ENCODE measurements around the gene PRG3. TPM values are rescaled to one million over a fixed set of nuclear protein-coding genes. Genes with fewer than 3 reads are reported as not detected.

PRG3 gene
- total and polyA plus RNA-seq, 2 donors (not counting 3 experiments of a cell fraction or from before 2014, with no cell fraction given): not detected

- intact Hi-C loops (cut with micrococcal nuclease): no loop called here
- no peaks in the 10 kb centered on the region for H3K4me1 ChIP-seq (ENCODE audit: control insufficient read depth, extremely low read depth, insufficient read depth, low read length)
- ChIA-PET POLR2A (no interaction called here), CTCF (interaction anchor here (0.8 kb wide), 1 partner anchor 10 kb away, joined by 4 read pairs; no protein-coding TSS in a partner anchor)
- no peak for TF ChIP-seq POLR2AphosphoS5 (IDR thresholded peaks at IDR 0.05; ENCODE audit: insufficient read depth, low read depth, low read length)
- TF ChIP-seq GATA2 (IDR thresholded peaks at IDR 0.05; ENCODE audit: insufficient read depth, insufficient read length, low read depth, low read length): no peak
- no peak for TF ChIP-seq POLR2A (IDR thresholded peaks at IDR 0.05; ENCODE audit: low read depth, low read length)
- TF ChIP-seq MYC (IDR thresholded peaks at IDR 0.05; ENCODE audit: low read depth, low read length): no peak
- TF ChIP-seq MAX (IDR thresholded peaks at IDR 0.05; ENCODE audit: insufficient read depth, insufficient read length): no peak
- no peak for TF ChIP-seq EZH2 (IDR thresholded peaks at IDR 0.05; ENCODE audit: borderline replicate concordance, low read depth, low read length, severe bottlenecking)
- TF ChIP-seq JUN (IDR thresholded peaks at IDR 0.05; ENCODE audit: borderline replicate concordance, insufficient read depth, insufficient read length, low read depth): no peak
- no peak for TF ChIP-seq CTCF (IDR thresholded peaks at IDR 0.05; ENCODE audit: extremely low read depth in 1 of 2, insufficient read depth in 1 of 2, low read depth in 1 of 2, low read length in 2 of 2)
- no peak for TF ChIP-seq FOS (IDR thresholded peaks at IDR 0.05; ENCODE audit: borderline replicate concordance, insufficient read depth, low read length)
- no peaks in the 10 kb centered on the region for H3K79me2 ChIP-seq (ENCODE audit: control insufficient read depth, insufficient read depth, low read length)
- no peak for FAIRE-seq
- peaks cover 0 to 3% of the 10 kb centered on the region in 2 experiments for H3K27me3 ChIP-seq (ENCODE audit: control insufficient read depth in 2 of 2, insufficient read depth in 2 of 2, low read length in 2 of 2)
- H3K4me2 ChIP-seq (ENCODE audit: insufficient read depth, low read length): no peak overlapping the region
- DNase-seq (ENCODE audit: low read depth, low spot score): no peak
- H2AFZ ChIP-seq (ENCODE audit: low read depth, low read length): no peak overlapping the region
- BruUV-seq (replicated peaks): no TSS peak
- H3K4me3 ChIP-seq (replicated peaks in 1 of 3; ENCODE audit: insufficient read depth in 1 of 3, low read depth in 1 of 3, low read length in 3 of 3): no peak overlapping the region
- no peaks in the 10 kb centered on the region for H3K9me1 ChIP-seq (replicated peaks; ENCODE audit: control insufficient read depth, extremely low read depth, insufficient read depth, low read length)
- no peaks in the 10 kb centered on the region for H3K9me3 ChIP-seq (replicated peaks; ENCODE audit: control insufficient read depth, insufficient read depth, low read length)
- no peaks in the 10 kb centered on the region for H4K20me1 ChIP-seq (replicated peaks; ENCODE audit: control insufficient read depth, extremely low read depth, insufficient read depth, low read length)
- no peaks in the 10 kb centered on the region for H3K36me3 ChIP-seq (ENCODE audit: control insufficient read depth in 2 of 2, extremely low read depth in 1 of 2, insufficient read depth in 2 of 2, low read length in 2 of 2)
- no peak overlapping the region for H3K9ac ChIP-seq (replicated peaks; ENCODE audit: extremely low read depth, insufficient read depth, low read length)
- no peak overlapping the region for H3K27ac ChIP-seq (ENCODE audit: insufficient read depth, low read depth, low read length)
- dilution Hi-C loops (cut with MboI; ENCODE audit: extremely low pct_ligation_motif_present, low sequenced_read_pairs): no loop called here
Measured at GRCh38 chr11:57353852-57354251, 27.1 kb downstream of the PRG3 start.

Measured in endothelial cell of umbilical vein (primary cell).